Stimulated activated CD4-positive, alpha-beta T cell treated with anti-CD3 and anti-CD28 coated beads, Interleukin-12 subunit alpha, Interleukin-12 subunit beta, amount 100 ng/mL, for 48 hours (primary cell): ENCODE measurements around the gene AKR1E2.

Experiments used
- DNase-seq, 3 donors: peaks; one replicate each; pipeline ENCODE4 v3.0.0-alpha.2; 2020; ENCODE audit warnings: low read depth in 2 of 3, low spot score in 1 of 3

The AKR1E2 gene

GRCh38 chr10:4825868-4826791 lies at the start of gene AKR1E2:
Gene AKR1E2, plus strand, starts transcription at chr10:4826207. Its CDS starts 118 bp downstream, at chr10:4826325.
- DNase-seq, result peak; percentile 60 to 89 (median 72)

DNA sequence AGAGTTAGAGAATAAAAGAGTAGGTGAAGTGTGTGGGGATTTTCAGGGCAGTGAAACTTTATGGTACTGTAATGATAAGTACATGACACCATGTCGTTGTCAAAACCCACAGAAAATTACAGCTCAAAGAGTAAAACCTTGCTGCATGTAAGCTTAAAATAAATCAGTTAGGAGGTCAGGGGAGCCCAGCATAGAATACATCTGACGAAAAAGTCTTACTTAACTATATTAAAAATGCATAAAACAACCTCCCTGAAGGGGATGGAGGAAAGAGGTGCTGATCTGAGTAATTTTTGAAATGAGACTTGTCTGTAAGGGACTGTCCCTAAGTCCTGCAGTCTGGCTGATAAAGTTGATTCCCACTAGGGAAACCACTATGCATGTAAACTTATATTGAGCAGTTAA lies 49.8 kb upstream of the AKR1E2 start:
- DNase-seq, result no peak

DNA sequence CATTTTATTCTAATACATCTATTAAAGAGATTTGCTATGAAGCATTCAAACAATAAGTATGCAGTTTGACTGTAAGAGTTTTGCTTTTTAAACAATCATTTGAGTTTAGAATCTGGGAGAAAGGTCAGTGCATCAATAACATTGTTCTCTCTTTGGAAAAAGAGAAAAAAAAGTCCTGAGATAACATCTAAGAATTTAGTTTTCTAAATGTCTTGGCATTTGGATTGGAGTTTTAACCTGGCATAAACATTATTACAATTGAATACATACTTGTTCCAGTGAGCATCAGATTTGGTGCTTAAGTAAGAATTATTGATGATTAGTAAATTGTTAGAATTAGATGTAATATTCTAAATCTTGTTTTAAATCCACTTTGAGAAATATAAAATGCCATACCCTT lies 47.2 kb upstream of the AKR1E2 start:
- no peak for DNase-seq

GRCh38 chr10:4780091-4780490 lies 45.9 kb upstream of the AKR1E2 start:
- no peak for DNase-seq

- DNase-seq, result no peak
These were observed 45.2 kb upstream of the AKR1E2 start for GRCh38 chr10:4780782-4781181.

DNA sequence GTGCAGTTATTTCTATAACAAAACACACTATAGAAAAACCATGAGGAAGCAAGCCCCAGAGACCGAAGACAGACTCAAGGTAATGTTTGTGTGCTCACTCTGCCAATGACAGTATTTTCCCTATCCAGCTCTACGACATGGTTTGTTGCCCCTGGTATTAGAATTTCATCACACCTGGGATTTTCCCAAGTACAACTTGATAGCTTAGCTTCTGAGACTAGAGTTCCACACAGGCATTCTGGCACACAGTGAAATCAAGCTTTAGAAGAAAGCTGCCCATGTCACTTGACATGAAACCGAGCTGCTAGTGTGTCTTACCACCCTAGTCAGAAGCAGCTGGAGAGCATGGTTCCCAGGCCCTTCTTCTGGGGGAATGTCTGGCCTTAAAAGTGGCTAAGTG lies 44.1 kb upstream of the AKR1E2 start:
- no peak for DNase-seq

DNA sequence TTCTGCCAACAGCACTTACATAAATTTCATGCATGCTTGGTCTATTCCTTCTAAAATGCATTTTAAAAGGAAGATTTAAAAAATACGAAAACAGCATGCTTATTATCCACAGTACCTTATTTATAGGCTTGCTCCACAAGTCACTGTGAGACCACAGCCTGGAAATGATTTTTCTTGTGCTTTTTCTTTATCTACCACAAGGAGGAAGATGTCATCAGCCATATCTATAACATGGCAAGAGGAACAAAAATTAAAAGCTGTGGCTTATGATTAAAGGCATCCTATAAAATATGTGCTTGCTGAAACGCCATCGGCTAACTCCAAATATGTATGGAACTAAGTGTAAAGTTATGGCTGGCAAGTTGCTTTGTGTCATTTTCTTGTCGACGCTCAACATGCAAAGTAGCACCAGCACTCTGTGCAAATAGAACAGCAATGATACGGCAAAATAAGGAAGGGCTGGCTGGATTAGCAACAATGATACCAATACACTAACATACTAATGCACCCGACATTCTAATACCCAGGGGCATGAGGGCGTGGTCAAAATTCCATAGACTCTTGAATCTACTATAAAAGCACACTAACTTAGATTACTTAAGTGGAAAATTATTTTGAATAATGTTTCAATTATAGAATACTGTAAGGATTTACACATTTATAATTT lies 41.2 kb upstream of the AKR1E2 start:
- no peak for DNase-seq

DNA sequence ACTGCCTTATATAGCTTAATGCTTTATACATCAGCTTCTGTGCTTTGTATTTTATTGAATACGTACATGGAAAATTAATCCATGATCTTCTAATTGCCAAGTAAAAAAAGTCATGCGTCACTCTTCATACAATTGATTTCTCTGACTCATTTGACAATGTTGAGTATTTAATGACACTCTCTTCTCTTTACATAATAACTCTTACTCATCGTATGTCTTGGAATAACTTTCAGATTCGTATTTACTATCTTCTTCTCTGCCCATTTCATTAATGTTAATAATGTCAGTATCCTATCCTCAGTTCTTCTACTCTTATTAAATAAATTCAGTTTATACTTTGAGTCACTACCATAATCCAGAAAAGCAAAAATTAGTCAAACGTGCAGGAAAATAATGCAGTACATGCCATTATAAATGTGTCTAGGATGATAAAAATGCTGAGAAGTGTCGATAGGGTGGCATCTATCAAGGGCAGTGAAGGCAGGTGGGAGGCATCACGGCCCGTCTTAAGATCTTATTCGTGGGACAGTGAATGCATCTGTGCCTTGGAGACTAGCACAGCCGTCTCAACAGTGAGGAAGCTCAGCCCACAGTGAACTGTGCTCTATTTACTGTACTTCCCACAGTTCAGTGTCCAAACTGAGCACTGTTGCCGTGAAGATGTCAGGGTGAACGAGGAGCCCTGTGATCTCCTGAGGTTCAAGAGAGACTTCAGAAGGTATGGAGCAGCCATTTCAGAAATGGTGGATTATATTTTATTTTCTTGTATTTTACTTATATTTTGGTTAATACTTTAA lies 39.8 kb upstream of the AKR1E2 start:
- no peak for DNase-seq

GRCh38 chr10:4790045-4790444 lies 36.0 kb upstream of the AKR1E2 start:
- DNase-seq, result no peak

- no peak for DNase-seq
These were observed 35.1 kb upstream of the AKR1E2 start for GRCh38 chr10:4790922-4791321.

- DNase-seq, result no peak
These were observed 33.6 kb upstream of the AKR1E2 start for GRCh38 chr10:4792381-4792780.

GRCh38 chr10:4801405-4801804 lies 24.6 kb upstream of the AKR1E2 start:
- no peak for DNase-seq

- no peak for DNase-seq
These were observed 23.1 kb upstream of the AKR1E2 start for GRCh38 chr10:4802711-4803487.

GRCh38 chr10:4803822-4804221 lies 22.2 kb upstream of the AKR1E2 start:
- DNase-seq, result no peak

DNA sequence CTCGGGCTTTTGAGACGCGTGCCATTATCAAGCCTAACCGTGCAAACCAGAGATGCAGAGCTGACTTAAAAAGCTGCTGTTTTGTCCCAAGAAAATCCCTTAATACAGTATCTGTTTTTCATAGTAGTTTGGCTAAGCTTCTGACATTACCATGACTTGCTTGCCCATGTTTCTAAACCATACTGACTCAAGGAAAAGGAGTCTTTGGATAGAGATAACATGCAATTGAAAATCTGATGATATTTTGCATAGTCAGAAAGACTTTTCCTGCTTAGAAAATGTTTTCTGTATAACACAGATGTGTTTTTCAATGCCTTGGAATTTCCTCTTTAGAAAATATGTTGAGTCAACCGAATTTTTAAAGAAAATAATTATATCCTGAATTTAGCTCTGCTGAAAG lies 21.5 kb upstream of the AKR1E2 start:
- no peak for DNase-seq

- DNase-seq, result no peak
These were observed 19.5 kb upstream of the AKR1E2 start for GRCh38 chr10:4806534-4806933.

DNA sequence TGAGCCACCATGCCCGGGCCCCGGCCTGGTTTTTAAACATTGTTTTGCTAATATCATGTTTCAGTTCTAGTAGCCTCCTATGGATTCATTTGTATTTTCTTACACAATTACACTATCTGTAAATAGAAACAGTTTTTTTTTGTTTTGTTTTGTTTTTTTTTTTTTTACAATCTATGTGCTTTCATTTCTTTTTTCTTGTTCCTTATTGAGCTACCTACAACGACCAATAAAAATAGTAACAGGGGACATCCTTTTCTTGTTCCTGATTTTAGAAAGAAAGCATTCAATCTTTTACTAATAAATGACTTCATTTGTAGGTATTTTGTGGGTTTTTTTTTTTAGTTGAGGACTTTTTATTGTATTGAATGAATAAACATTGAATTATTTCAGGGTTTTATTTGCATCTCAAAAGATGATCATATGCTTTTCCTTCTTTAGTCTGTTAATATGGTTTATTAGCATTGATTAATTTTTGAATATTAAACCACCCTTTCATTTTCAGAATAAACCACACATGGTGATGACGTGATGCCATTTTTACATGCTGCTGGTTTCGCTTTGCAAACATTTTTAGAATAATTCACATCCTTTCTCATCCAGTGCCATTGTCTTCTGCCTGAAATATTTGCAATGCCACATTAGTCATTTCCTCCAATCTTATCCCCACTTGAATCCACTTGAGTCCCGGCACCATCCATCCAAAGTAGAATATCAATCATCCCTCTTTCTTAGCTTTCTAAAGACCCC lies 18.1 kb upstream of the AKR1E2 start:
- no peak for DNase-seq

GRCh38 chr10:4809156-4809555 lies 16.9 kb upstream of the AKR1E2 start:
- no peak for DNase-seq

DNA sequence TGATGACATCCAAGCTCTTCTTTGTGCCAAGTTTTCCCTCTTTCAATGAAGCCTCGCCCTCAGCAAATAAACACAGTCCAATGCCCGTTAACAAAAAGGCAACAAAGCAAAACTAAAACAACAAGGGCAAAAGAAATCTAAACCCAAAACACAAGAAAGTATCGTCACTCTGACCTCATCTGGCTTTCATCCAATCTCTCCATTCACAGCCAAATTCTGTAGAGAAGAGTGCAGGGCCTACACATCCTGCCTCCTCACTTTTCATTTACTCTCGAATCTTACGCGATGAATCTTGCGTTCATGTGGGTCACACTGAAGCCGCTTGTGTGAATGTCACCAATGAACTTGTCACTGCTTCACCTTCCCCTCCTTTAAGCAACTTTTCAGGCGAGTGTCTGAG lies 15.9 kb upstream of the AKR1E2 start:
- no peak for DNase-seq

DNA sequence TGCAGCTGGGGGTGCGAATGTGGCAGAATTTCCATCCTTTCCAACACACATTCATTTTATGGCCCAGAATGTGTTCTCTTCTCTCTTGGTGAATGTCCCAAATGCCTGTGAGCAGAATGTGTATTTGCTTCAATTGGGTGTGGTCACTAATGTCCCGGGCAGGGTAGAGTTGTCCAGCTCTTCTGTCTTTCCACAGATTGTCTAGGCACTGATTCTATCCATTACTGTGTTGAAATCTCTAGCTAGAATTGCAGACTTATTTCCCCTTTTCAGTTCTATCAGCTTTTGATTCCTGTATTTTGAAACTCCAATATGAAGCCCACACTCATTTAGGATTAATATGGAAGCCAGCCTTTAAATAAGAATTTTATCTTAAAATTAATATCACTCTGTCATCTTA lies 14.0 kb upstream of the AKR1E2 start:
- DNase-seq, result no peak
